Prostate gland (tissue), 2 donors: ENCODE data around the gene SREBF2.

Source experiments
- POLR2A ChIP-seq: fragments of 450-650 bp; IDR thresholded peaks from one replicate; pipeline ENCODE4 v1.6.1; 2016; ENCODE audit warnings: antibody characterized with exemption, mild to moderate bottlenecking
- POLR2AphosphoS5 ChIP-seq: sonication (generic); formaldehyde crosslinking; IDR thresholded peaks from one replicate; pipeline ENCODE4 v1.6.1; 2017; ENCODE audit warnings: antibody characterized with exemption
- TF ChIP-seq, protein P1 (sequence below), 4 experiments: fragments of 200-600 bp in 2 of 4; fragments of 450-650 bp in 2 of 4; sonication (generic) in 2 of 4; IDR thresholded peaks; 1 replicate in 3 of 4; 2 replicates in 1 of 4; pipeline ENCODE4 v1.5.1; 2016 to 2019; ENCODE audit warnings: antibody characterized with exemption in 4 of 4, mild to moderate bottlenecking in 2 of 4, moderate library complexity in 2 of 4

DNA sequence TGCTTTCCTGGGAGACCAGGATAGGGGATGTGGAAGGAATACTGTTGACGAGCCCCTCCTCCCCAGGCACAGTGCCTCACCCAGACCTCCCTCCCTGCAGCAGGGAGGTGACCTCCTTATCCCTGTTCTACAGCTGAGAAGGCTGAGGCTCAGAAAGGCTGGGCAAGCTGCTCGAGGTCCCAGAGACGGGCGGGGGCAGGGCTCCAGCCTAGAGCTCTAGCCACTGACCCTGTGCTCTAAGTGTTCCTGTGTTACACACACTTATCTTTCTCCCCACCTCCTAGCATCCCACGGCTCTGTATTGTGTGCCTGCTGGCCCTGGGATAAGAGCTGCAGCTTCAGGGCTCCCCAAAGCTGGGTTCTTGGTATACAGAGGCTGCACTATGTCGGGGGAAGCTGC lies 24.5 kb upstream of the SREBF2 start:
- TF ChIP-seq, protein P1, sequence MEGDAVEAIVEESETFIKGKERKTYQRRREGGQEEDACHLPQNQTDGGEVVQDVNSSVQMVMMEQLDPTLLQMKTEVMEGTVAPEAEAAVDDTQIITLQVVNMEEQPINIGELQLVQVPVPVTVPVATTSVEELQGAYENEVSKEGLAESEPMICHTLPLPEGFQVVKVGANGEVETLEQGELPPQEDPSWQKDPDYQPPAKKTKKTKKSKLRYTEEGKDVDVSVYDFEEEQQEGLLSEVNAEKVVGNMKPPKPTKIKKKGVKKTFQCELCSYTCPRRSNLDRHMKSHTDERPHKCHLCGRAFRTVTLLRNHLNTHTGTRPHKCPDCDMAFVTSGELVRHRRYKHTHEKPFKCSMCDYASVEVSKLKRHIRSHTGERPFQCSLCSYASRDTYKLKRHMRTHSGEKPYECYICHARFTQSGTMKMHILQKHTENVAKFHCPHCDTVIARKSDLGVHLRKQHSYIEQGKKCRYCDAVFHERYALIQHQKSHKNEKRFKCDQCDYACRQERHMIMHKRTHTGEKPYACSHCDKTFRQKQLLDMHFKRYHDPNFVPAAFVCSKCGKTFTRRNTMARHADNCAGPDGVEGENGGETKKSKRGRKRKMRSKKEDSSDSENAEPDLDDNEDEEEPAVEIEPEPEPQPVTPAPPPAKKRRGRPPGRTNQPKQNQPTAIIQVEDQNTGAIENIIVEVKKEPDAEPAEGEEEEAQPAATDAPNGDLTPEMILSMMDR (IDR thresholded peaks at IDR 0.05) = no peak
- TF ChIP-seq POLR2A = no peak
- TF ChIP-seq POLR2AphosphoS5 = no peak
